Hepatocyte (in vitro differentiated cells): ENCODE results near the gene GMDS. TPM values are rescaled to one million over a fixed set of nuclear protein-coding genes. Genes with fewer than 3 reads are reported as not detected.

ENCODE experiments used
- DNase-seq: peaks from one replicate; pipeline ENCODE4 v3.0.0-alpha.2; 2016; ENCODE audit warnings: low spot score
- H2AFZ ChIP-seq: fragments of 200-600 bp; sonication (generic); 2 replicates; pipeline ENCODE4 v1.6.0; 2016; ENCODE audit warnings: antibody characterized with exemption, mild to moderate bottlenecking
- H3K27ac ChIP-seq: fragments of 200-600 bp; sonication (generic); 2 replicates; pipeline ENCODE4 v1.5.1; 2016; ENCODE audit warnings: mild to moderate bottlenecking
- H3K27me3 ChIP-seq: fragments of 200-600 bp; sonication (generic); 2 replicates; pipeline ENCODE4 v1.6.1; 2016
- H3K36me3 ChIP-seq: fragments of 200-600 bp; sonication (generic); replicated peaks from 2 replicates; pipeline ENCODE4 v1.5.1; 2016; ENCODE audit warnings: low read depth; ENCODE audit not compliant: insufficient read depth
- H3K4me1 ChIP-seq: fragments of 200-600 bp; sonication (generic); 2 replicates; pipeline ENCODE4 v1.5.1; 2016; ENCODE audit warnings: mild to moderate bottlenecking, moderate library complexity; ENCODE audit not compliant: insufficient read depth
- H3K4me2 ChIP-seq: fragments of 200-600 bp; sonication (generic); 2 replicates; pipeline ENCODE4 v1.6.0; 2016
- H3K4me3 ChIP-seq: fragments of 200-600 bp; sonication (generic); 2 replicates; pipeline ENCODE4 v1.5.1; 2016; ENCODE audit warnings: mild to moderate bottlenecking
- H3K79me2 ChIP-seq: fragments of 200-600 bp; sonication (generic); 2 replicates; pipeline ENCODE4 v1.6.0; 2017; ENCODE audit warnings: mild to moderate bottlenecking
- H3K9me2 ChIP-seq: fragments of 200-600 bp; sonication (generic); replicated peaks from 2 replicates; pipeline ENCODE4 v1.6.0; 2017; ENCODE audit warnings: mild to moderate bottlenecking; ENCODE audit not compliant: insufficient read depth
- H3K9me3 ChIP-seq: fragments of 200-600 bp; sonication (generic); 2 replicates; pipeline ENCODE4 v1.5.1; 2016; ENCODE audit warnings: low read depth, mild to moderate bottlenecking
- H4K20me1 ChIP-seq: fragments of 200-600 bp; sonication (generic); 2 replicates; pipeline ENCODE4 v1.6.0; 2016; ENCODE audit warnings: mild to moderate bottlenecking; ENCODE audit not compliant: insufficient read depth, poor library complexity, severe bottlenecking
- EZH2 ChIP-seq: fragments of 200-600 bp; sonication (generic); IDR thresholded peaks from 2 replicates; pipeline ENCODE4 v1.6.1; 2016; ENCODE audit warnings: antibody characterized with exemption, mild to moderate bottlenecking, borderline replicate concordance
- EZH2phosphoT487 ChIP-seq: fragments of 200-600 bp; sonication (generic); IDR thresholded peaks from one replicate; pipeline ENCODE4 v1.6.1; 2018; ENCODE audit warnings: antibody characterized with exemption, mild to moderate bottlenecking, low read depth, moderate library complexity; ENCODE audit not compliant: unreplicated experiment, severe bottlenecking
- WGBS: methylation state at CpG from one replicate; pipeline ENCODE4 v1.1.6; 2016; ENCODE audit warnings: low lambda C conversion rate; ENCODE audit errors: missing lambda C conversion rate; 5-methylcytosine and 5-hydroxymethylcytosine counted together
- polyA plus RNA-seq: library from polyadenylated mRNA; unstranded; fragments of >200 nt; fragmentation: Nextera tagmentation; extraction: Ambion mirVana; gene quantifications from 2 replicates; pipeline ENCODE4 v1.2.1, GENCODE V29; 2016
- total RNA-seq: library from RNA; depleted of rRNA; stranded (reverse); fragments of >200 nt; gene quantifications from 2 replicates; pipeline ENCODE4 v1.2.3, GENCODE V29; 2014
- TF ChIP-seq, protein P1 (sequence below): fragments of 200-600 bp; sonication (generic); IDR thresholded peaks from 2 replicates; pipeline ENCODE4 v1.5.1; 2016; ENCODE audit warnings: antibody characterized with exemption, mild to moderate bottlenecking; ENCODE audit not compliant: poor library complexity

The GMDS gene
- total and polyA plus RNA-seq, 2 experiments from 2014 or later: 20.7 to 32.6 TPM

DNA sequence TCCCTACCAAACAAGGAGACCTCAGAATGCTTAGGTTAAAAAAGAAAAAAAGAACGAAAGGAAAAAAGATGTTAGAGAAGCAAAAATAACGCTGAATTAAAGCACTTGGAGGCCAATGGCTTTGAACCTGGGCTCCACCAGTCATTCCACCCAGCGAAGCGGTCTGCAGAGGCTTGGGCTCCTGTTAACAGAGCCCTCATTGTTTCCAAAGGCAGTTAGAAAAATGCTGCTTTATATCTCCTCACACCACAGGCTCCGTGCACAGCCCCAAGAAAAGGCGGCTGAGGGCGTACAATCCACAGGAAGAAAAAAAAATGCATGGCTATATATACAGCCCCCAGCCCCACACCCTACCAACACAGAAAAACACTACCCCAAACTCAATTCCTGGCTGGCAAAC lies 379.8 kb downstream of the GMDS start:
- Histone ChIP-seq H3K9me3 (no peaks in the 10 kb centered on the region), H3K4me1 (no peaks in the 10 kb centered on the region), H3K4me2 (no peak overlapping the region), H3K9me2 (no peaks in the 10 kb centered on the region), H3K36me3 (no peaks in the 10 kb centered on the region), H3K4me3 (no peak overlapping the region), H4K20me1 (no peaks in the 10 kb centered on the region), H3K27ac (no peak overlapping the region), H3K79me2 (no peaks in the 10 kb centered on the region), H2AFZ (no peak overlapping the region), H3K27me3 (no peaks in the 10 kb centered on the region)
- TF ChIP-seq, protein P1, sequence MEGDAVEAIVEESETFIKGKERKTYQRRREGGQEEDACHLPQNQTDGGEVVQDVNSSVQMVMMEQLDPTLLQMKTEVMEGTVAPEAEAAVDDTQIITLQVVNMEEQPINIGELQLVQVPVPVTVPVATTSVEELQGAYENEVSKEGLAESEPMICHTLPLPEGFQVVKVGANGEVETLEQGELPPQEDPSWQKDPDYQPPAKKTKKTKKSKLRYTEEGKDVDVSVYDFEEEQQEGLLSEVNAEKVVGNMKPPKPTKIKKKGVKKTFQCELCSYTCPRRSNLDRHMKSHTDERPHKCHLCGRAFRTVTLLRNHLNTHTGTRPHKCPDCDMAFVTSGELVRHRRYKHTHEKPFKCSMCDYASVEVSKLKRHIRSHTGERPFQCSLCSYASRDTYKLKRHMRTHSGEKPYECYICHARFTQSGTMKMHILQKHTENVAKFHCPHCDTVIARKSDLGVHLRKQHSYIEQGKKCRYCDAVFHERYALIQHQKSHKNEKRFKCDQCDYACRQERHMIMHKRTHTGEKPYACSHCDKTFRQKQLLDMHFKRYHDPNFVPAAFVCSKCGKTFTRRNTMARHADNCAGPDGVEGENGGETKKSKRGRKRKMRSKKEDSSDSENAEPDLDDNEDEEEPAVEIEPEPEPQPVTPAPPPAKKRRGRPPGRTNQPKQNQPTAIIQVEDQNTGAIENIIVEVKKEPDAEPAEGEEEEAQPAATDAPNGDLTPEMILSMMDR: no peak
- TF ChIP-seq EZH2phosphoT487 (no peak), EZH2 (no peak)
- no peak for DNase-seq
- 79% methylated on average over 7 of the region's 7 CpGs for WGBS

DNA sequence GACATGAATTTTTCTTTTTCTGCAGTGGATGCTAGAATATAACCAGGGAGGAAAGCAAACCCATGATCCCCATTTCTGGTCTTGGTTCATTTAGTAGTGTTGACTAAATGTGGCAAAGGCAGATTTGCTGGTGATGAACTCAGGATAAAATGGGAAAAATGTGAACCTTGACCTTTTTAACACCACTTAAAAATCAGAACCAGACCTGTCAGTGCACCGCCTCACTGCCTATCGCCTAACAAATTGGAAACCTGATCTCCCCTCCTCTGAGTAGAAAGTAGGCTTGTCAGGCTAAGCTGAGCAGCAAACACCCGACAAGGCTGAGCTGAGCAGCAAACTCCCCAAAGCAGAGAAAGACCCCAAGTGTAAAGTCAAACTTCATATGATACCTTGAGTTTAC lies 380.9 kb downstream of the GMDS start:
- no peak overlapping the region for H3K4me3 ChIP-seq
- no peaks in the 10 kb centered on the region for H4K20me1 ChIP-seq
- no peaks in the 10 kb centered on the region for H3K36me3 ChIP-seq
- WGBS: 34% methylated on average over 3 of the region's 3 CpGs
- TF ChIP-seq EZH2 (no peak), EZH2phosphoT487 (no peak)
- TF ChIP-seq, protein P1: no peak
- no peaks in the 10 kb centered on the region for H3K27me3 ChIP-seq
- H2AFZ ChIP-seq: no peak overlapping the region
- H3K9me2 ChIP-seq: no peaks in the 10 kb centered on the region
- H3K27ac ChIP-seq: no peak overlapping the region
- H3K79me2 ChIP-seq: no peaks in the 10 kb centered on the region
- no peak overlapping the region for H3K4me2 ChIP-seq
- no peaks in the 10 kb centered on the region for H3K4me1 ChIP-seq
- H3K9me3 ChIP-seq: no peaks in the 10 kb centered on the region
- DNase-seq: no peak

DNA sequence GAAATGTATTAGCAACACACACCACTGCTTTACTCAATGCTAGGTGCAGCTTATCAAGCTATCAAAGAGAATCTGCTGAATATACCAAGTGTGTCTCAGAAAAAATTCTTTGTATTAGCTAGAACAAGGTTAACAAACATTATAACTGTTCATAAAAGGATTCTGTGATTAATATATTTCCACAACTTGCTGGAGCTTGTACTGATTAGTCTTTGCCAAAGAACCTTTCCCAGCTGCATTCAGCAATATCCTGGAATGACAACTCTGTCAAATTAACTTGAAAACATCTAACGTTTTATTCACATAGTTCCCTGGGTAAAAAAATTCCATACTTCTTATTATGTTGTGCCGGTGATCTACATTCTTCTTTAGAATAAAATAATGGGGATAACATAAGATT lies 383.0 kb downstream of the GMDS start:
- Histone ChIP-seq H4K20me1 (no peaks in the 10 kb centered on the region), H2AFZ (no peak overlapping the region), H3K36me3 (no peaks in the 10 kb centered on the region), H3K9me3 (no peaks in the 10 kb centered on the region), H3K4me1 (no peaks in the 10 kb centered on the region), H3K27me3 (no peaks in the 10 kb centered on the region), H3K27ac (no peak overlapping the region), H3K4me3 (no peak overlapping the region), H3K79me2 (no peaks in the 10 kb centered on the region), H3K4me2 (no peak overlapping the region), H3K9me2 (no peaks in the 10 kb centered on the region)
- WGBS: 84% methylated on average over 2 of the region's 2 CpGs
- DNase-seq: no peak
- TF ChIP-seq, protein P1: no peak

DNA sequence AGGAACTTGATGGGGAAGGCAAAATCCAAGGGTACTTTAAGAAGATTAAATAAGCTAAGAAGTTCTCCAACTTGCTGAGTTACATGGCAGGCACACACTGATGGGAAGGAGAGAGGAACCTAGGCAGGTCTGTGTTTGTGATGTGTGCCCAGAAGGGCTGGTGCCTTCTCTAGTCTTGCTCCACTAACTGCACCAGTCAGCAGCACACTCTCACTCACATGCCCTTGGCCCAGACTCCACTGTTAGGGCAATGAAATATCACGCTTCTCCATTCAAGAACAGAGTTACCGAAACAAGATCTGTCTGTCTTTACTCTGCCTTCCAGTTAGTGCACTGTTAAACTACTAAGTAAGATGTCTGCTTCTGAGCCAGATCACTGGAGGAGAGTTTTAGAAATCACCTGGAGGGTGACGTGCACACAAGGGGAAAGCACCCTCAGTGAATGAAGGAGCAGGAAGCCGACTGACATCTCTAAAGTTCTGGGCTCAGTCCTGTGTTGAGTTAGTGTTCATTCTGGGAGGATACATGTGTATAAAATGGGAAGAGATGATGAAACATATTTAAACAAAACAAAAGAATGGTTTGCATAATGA lies 384.6 kb downstream of the GMDS start:
- WGBS: 94% methylated on average over 4 of the region's 4 CpGs
- no peaks in the 10 kb centered on the region for H4K20me1 ChIP-seq
- H3K4me2 ChIP-seq: no peak overlapping the region
- H3K27me3 ChIP-seq: no peaks in the 10 kb centered on the region
- no peaks in the 10 kb centered on the region for H3K4me1 ChIP-seq
- H3K27ac ChIP-seq: no peak overlapping the region
- TF ChIP-seq, protein P1: no peak
- TF ChIP-seq EZH2 (no peak), EZH2phosphoT487 (no peak)
- no peak for DNase-seq
- no peak overlapping the region for H2AFZ ChIP-seq
- H3K9me2 ChIP-seq: no peaks in the 10 kb centered on the region
- no peaks in the 10 kb centered on the region for H3K9me3 ChIP-seq
- no peak overlapping the region for H3K4me3 ChIP-seq
- H3K36me3 ChIP-seq: no peaks in the 10 kb centered on the region
- H3K79me2 ChIP-seq: no peaks in the 10 kb centered on the region
